Activated CD4-positive, alpha-beta memory T cell treated with anti-CD3 and anti-CD28 coated beads, Interleukin-2, amount 10 ng/mL, durations not matched to agents 7 days and 5 days (primary cell): ENCODE results near the gene AAMP. TPM values are rescaled to one million over a fixed set of nuclear protein-coding genes. Genes with fewer than 3 reads are reported as not detected.
A peak's percentile ranks its signal among the peaks of the same experiment; 100 is the strongest.

Source experiments
- CTCF ChIA-PET: fragments of 350-600 bp; sonication (Branson Sonifier 250); formaldehyde crosslinking; loops from one replicate; lab custom pipeline; 2021; ENCODE audit warnings: antibody characterized with exemption, inconsistent platforms; lab: Charles Lee
- POLR2A ChIA-PET: fragments of 350-600 bp; sonication (Branson Sonifier 250); formaldehyde crosslinking; loops from one replicate; lab custom pipeline; 2021; ENCODE audit warnings: antibody characterized with exemption; lab: Charles Lee
- DNase-seq: peaks from one replicate; pipeline ENCODE4 v3.0.0-alpha.2; 2020
- H3K27ac Mint-ChIP-seq: one replicate; pipeline ENCODE4 v1.8.0; 2021; ENCODE audit warnings: mild to moderate bottlenecking, mixed read lengths
- H3K27me3 Mint-ChIP-seq: one replicate; pipeline ENCODE4 v1.8.0; 2021; ENCODE audit warnings: mixed read lengths
- H3K36me3 Mint-ChIP-seq: one replicate; pipeline ENCODE4 v1.8.0; 2021; ENCODE audit warnings: low read depth, mixed read lengths
- H3K4me1 Mint-ChIP-seq: one replicate; pipeline ENCODE4 v1.8.0; 2021; ENCODE audit warnings: mixed read lengths
- H3K4me3 Mint-ChIP-seq: one replicate; pipeline ENCODE4 v1.8.0; 2021; ENCODE audit warnings: mild to moderate bottlenecking, mixed read lengths
- H3K9me3 Mint-ChIP-seq: one replicate; pipeline ENCODE4 v1.8.0; 2021; ENCODE audit warnings: mixed read lengths
- total RNA-seq, 2 experiments: library from RNA; stranded (reverse); gene quantifications; one replicate each; pipeline ENCODE4 v1.2.3, GENCODE V29; 2021

AAMP gene
- total RNA-seq, 2 experiments from 2014 or later, result 44.2 to 46.8 TPM

DNA sequence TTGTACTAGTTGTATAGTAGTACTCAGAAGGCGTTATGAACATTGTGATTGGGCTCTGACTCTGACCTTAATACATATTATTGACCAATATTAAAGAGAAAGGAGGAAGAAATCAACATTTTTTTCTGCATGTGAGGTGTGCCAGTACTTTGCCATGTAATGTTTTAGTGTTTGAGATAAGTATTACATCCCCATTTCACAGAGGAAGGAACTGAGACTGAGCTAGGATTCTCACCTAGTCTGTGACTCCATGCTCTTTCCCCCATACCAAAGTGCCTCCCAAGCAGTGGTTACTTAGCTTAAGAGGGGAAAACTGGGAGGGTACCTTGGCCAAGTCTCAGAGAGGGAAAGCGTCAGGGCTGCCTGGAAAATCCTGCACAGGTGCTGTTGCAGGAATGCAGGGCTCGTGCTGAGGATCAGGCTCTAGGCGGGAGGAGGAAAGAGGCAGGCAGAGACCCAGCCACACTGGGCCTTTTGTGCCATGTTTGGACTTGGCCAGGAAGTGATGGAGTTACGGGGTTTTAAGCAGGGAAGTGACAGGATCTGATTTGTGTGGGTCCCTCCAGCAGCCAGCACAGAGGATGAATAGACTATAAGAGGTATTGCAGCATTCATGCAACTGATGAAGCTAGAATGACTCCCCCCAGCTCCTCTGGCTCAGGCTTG, 2.1 kb upstream of the AAMP start:
- CTCF ChIA-PET, result interaction anchor here (0.7 to 6.8 kb wide), 16 partner anchors 13 to 201 kb away, joined by 3 to 126 read pairs (median 4); partner anchors contain the start of genes CATIP, CXCR1 and TMBIM1
- Mint-ChIP-seq H3K4me1 (peaks cover 49% of the 10 kb centered on the region), H3K4me3 (peak overlapping the region; percentile 89), H3K27ac (peak overlapping the region; percentile 47), H3K36me3 (peaks cover 50% of the 10 kb centered on the region), H3K27me3 (no peaks in the 10 kb centered on the region), H3K9me3 (no peaks in the 10 kb centered on the region)
- POLR2A ChIA-PET, result interaction anchor here (0.8 to 10.7 kb wide), 6 partner anchors 15 to 140 kb away, joined by 3 to 299 read pairs (median 5); partner anchors contain the start of genes CATIP and TMBIM1
- DNase-seq, result no peak

DNA sequence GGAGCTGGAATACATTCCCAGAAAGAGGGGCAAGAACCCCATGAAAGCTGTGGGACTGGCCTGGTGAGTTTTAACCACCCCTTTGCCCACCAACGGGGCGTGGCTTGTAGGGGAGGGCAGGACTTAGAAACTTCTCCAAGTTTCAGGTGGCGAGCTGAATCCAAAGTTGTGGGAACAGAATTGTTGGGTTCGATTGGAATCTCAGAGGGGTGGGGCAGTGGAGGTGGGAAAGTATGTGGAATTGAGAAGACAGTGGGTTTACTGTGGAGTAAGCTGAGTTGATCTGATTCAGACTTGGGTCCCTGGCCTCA, 1.5 kb upstream of the AAMP start:
- H3K36me3 Mint-ChIP-seq, result peaks cover 49% of the 10 kb centered on the region
- CTCF ChIA-PET, result interaction anchor here (1.1 to 6.8 kb wide), 15 partner anchors 14 to 202 kb away, joined by 3 to 126 read pairs (median 5); partner anchors contain the start of genes CATIP, CXCR1 and TMBIM1
- no peak for DNase-seq

DNA sequence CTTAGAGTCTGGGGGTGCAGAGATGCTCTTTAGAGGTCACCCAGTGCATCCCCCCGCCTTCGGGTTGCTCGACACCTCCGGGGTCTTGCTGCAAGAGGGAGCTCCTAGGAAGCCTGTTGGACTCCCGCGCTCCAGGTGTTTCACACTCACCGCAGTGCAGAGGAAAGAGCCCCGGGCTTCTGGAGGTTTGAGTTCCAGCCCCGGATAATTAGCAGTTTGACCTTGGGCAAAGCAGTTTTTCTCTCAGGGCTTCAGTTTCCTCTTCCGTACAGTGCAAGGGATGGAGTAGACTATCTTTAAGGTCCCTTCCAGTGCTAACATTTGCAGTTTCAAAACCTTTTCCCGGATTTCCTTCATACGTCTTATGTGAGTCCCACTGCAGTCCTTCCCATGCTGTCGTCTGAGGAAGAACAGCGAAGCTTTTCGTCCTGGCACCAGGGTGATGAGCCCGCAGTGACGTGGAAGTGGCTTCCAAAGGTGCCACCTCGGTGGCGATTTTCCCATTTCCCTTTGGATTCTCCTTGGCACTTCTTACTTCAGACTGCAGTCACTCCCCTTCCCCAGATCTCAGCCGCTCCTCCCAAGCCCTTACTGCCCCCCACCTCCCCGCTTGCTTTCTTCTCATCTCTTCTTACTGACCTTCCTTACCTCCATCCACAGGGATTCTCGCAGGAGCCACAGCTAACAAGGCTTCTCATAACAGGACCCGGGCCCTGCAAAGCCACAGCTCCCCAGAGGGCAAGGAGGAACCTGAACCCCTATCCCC, 967 bp upstream of the AAMP start:
- H3K4me3 Mint-ChIP-seq, result peak overlapping the region; percentile 89
- ChIA-PET CTCF (interaction anchor here (0.7 to 6.8 kb wide), 27 partner anchors 13 to 203 kb away, joined by 3 to 126 read pairs (median 5); partner anchors contain the start of genes CATIP, CXCR1 and TMBIM1), POLR2A (interaction anchor here (0.6 to 10.7 kb wide), 13 partner anchors 13 to 141 kb away, joined by 3 to 299 read pairs (median 5); partner anchors contain the start of genes ARPC2, CATIP and TMBIM1)
- H3K36me3 Mint-ChIP-seq, result peaks cover 46% of the 10 kb centered on the region
- no peaks in the 10 kb centered on the region for H3K27me3 Mint-ChIP-seq
- H3K27ac Mint-ChIP-seq, result peak overlapping the region; percentile 75
- H3K4me1 Mint-ChIP-seq, result peaks cover 49% of the 10 kb centered on the region
- no peak for DNase-seq
- H3K9me3 Mint-ChIP-seq, result no peaks in the 10 kb centered on the region

More for the DNA sequence above, 1.5 kb upstream of the AAMP start:
- no peak overlapping the region for H3K27ac Mint-ChIP-seq
- peaks cover 49% of the 10 kb centered on the region for H3K4me1 Mint-ChIP-seq
- peak overlapping the region; percentile 89 for H3K4me3 Mint-ChIP-seq
- H3K27me3 Mint-ChIP-seq, result no peaks in the 10 kb centered on the region
- no peaks in the 10 kb centered on the region for H3K9me3 Mint-ChIP-seq
- POLR2A ChIA-PET, result interaction anchor here (0.6 to 10.7 kb wide), 7 partner anchors 14 to 140 kb away, joined by 3 to 299 read pairs (median 3); partner anchors contain the start of genes CATIP and TMBIM1

DNA sequence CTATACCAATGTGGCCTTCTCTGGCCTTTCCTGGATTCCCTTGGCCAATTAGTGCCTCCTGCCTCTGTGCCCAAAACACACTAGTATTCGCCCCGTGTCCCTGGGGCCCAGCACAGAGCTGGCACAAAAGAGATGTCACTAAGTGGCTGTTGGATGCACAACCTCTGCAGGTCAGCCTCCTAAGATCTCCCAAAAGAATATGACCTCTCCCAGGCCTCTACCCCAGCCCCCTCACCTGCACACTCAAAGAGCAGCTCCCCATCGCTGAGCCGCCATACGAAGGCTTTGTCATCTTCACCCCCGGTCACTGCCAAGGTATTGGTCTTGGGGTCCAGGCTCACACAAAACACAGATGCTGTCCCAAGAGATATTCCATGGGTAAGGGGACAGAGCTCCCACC, 2.7 kb downstream of the AAMP start:
- H3K27ac Mint-ChIP-seq, result no peak overlapping the region
- ChIA-PET CTCF (interaction anchor here (1.0 to 3.4 kb wide), 3 partner anchors 9 to 35 kb away, joined by 3 to 17 read pairs (median 4); no protein-coding TSS in a partner anchor), POLR2A (interaction anchor here (1.0 to 1.7 kb wide), 3 partner anchors 12 to 49 kb away, joined by 3 to 4 read pairs (median 3); no protein-coding TSS in a partner anchor)

DNA sequence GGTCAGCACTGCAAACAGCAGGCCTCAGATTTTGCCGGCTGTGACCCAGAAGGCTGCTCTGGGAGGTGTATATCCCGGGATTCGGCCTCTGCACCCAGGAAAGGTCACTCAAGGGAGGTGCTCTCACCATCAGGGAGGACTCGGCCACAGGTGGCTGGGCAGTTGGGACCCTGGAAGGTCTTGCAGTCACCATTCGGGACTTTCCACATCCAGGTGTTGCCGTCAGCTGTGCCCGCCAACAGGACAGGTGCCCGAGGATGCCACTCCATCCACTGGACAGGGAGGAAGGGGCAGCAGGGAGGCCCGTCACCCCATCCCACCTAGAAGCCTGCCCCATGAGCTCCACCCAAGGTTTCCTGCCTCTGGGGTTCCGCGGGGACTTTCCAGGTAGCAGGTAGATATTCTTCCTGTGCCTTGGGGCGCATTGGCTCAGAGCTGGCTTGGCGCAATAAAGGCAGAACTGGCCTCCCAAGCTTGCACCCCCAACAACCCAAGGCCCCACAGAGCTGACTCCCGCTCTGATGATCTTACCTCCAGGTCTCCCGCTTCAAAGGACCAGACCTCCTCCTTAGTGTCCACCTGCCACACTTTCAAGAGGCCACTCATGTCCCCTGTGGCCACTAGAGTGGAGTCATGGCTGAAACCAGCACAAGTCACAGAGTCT, 3.5 kb downstream of the AAMP start:
- POLR2A ChIA-PET, result interaction anchor here (1.7 kb wide), 1 partner anchor 12 kb away, joined by 4 read pairs; no protein-coding TSS in a partner anchor

More for the DNA sequence above, 2.7 kb downstream of the AAMP start:
- peaks cover 48% of the 10 kb centered on the region for H3K4me1 Mint-ChIP-seq
- H3K4me3 Mint-ChIP-seq, result no peak overlapping the region
- no peaks in the 10 kb centered on the region for H3K9me3 Mint-ChIP-seq
- H3K27me3 Mint-ChIP-seq, result no peaks in the 10 kb centered on the region
- H3K36me3 Mint-ChIP-seq, result peaks cover 26% of the 10 kb centered on the region
- DNase-seq, result no peak

DNA sequence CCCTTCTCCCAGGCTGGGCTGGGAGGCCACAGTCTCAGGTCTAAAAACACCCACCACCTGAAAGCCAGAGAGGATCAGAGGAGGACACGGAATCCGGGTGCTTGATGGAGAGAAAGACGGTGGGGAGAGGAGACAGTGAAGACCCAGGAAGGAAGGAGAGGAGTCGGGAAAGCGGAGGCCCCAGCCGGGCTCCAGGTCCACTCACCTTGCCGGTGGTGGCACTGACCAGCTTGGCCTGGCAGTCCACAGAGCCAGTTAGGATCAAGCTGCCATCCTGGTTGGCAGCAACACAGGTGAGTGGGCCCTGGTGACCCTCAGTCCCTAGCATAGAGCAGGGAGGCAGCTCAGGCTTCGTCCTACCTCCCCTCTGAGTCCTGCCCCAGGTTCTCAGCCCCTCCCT, 4.3 kb downstream of the AAMP start:
- Mint-ChIP-seq H3K9me3 (no peaks in the 10 kb centered on the region), H3K27me3 (no peaks in the 10 kb centered on the region), H3K36me3 (peaks cover 19% of the 10 kb centered on the region), H3K4me3 (no peak overlapping the region), H3K4me1 (peaks cover 34% of the 10 kb centered on the region), H3K27ac (peak overlapping the region; percentile 16)
- no peak for DNase-seq
- CTCF ChIA-PET, result interaction anchor here (3.4 kb wide), 1 partner anchor 9 kb away, joined by 17 read pairs; no protein-coding TSS in a partner anchor
- POLR2A ChIA-PET, result no interaction called here

More for the DNA sequence above, 3.5 kb downstream of the AAMP start:
- H3K27me3 Mint-ChIP-seq, result no peaks in the 10 kb centered on the region
- H3K9me3 Mint-ChIP-seq, result no peaks in the 10 kb centered on the region
- H3K4me3 Mint-ChIP-seq, result no peak overlapping the region
- H3K36me3 Mint-ChIP-seq, result peaks cover 19% of the 10 kb centered on the region
- H3K27ac Mint-ChIP-seq, result no peak overlapping the region
- no peak for DNase-seq
- peaks cover 40% of the 10 kb centered on the region for H3K4me1 Mint-ChIP-seq
- CTCF ChIA-PET, result interaction anchor here (1.0 to 3.4 kb wide), 2 partner anchors 8 to 10 kb away, joined by 3 to 17 read pairs; no protein-coding TSS in a partner anchor

DNA sequence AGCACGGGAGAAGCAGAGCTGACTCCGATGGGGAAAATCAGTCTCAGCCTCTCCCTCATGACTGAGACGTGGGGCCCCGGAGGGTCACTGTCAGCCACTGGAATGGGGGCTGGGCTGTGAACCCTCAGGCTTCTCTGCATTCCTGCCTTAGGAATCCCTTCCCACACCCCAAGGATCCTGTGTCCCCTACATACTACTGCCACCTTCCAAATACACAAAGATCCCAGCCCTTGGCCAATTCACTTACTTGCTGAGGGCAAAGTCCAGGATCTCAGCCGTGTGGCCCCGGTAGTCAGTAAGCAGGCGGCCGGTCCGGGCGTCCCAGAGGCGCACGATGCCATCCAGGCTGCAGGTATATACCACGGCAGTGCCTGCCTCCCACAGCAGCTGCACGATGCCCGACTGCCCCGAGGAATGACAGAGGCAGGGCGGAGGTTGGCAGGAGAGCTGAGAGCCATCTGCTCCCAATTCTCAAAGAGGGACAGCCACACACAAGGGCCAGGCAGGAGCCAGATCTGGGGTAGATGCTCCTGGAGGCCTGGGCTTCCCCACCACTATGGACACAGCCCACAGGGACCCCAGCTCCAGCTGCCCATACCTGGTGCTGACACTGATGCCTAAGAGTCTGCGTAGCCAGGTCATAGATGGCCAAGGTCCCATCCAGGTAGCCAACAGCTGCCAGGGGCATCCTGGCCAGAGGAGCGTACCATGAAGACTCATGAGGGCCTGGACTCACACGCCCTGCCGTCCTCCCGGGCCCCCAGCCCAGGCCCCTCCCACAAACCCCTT, 5.0 kb downstream of the AAMP start:
- CTCF ChIA-PET, result no interaction called here
- no peak overlapping the region for H3K4me3 Mint-ChIP-seq
- POLR2A ChIA-PET, result no interaction called here

DNA sequence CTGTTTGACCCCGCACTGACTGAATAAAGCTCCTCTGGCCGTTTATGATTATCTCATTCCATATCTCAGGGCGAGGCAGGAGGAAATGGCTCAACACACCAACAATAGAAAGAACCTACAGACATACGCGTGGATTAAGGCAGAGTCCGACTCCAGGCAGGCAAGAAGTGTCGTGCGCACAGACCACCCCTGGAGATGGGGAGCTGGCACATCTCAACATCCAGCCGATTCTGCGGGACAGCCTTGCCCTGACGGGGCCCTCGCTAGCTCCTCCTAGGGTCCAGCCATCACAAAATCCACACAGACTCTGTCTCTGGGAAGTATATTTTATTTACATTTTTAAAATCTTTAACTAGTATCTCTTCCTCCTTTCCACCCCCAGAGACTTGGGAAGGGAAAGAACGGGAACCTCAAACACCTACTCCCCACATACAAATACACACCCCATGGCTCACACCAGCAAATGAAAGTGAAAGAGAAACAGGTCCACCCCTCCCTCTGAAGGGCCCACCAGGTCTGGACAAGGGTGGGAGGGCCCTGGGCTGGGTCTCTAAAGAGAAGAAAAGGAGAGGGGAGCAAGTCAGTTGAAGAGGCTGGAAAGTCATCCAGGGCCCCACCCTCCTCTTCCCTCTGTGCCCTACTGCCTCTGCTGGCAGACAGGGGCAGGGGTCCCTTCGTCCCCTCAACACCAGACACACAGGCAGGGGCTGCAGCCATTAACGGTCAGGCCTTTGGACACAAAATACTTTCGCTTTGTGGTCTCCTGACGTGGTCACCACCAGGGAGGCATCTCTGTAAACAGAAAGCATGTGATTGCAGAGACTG, 5.9 kb downstream of the AAMP start:
- H3K4me3 Mint-ChIP-seq, result no peak overlapping the region
- CTCF ChIA-PET, result interaction anchor here (0.6 kb wide), 1 partner anchor 30 kb away, joined by 3 read pairs; no protein-coding TSS in a partner anchor
- peak overlapping the region; percentile 26 for H3K27ac Mint-ChIP-seq
- H3K4me1 Mint-ChIP-seq, result peaks cover 30% of the 10 kb centered on the region
- DNase-seq, result no peak
- POLR2A ChIA-PET, result interaction anchor here (1.0 kb wide), 1 partner anchor 48 kb away, joined by 3 read pairs; no protein-coding TSS in a partner anchor
- H3K9me3 Mint-ChIP-seq, result no peaks in the 10 kb centered on the region
- no peaks in the 10 kb centered on the region for H3K27me3 Mint-ChIP-seq
- H3K36me3 Mint-ChIP-seq, result peaks cover 15% of the 10 kb centered on the region

More for the DNA sequence above, 5.0 kb downstream of the AAMP start:
- Mint-ChIP-seq H3K27me3 (no peaks in the 10 kb centered on the region), H3K4me1 (peaks cover 31% of the 10 kb centered on the region), H3K27ac (peak overlapping the region; percentile 26), H3K36me3 (peaks cover 19% of the 10 kb centered on the region), H3K9me3 (no peaks in the 10 kb centered on the region)
- no peak for DNase-seq

DNA sequence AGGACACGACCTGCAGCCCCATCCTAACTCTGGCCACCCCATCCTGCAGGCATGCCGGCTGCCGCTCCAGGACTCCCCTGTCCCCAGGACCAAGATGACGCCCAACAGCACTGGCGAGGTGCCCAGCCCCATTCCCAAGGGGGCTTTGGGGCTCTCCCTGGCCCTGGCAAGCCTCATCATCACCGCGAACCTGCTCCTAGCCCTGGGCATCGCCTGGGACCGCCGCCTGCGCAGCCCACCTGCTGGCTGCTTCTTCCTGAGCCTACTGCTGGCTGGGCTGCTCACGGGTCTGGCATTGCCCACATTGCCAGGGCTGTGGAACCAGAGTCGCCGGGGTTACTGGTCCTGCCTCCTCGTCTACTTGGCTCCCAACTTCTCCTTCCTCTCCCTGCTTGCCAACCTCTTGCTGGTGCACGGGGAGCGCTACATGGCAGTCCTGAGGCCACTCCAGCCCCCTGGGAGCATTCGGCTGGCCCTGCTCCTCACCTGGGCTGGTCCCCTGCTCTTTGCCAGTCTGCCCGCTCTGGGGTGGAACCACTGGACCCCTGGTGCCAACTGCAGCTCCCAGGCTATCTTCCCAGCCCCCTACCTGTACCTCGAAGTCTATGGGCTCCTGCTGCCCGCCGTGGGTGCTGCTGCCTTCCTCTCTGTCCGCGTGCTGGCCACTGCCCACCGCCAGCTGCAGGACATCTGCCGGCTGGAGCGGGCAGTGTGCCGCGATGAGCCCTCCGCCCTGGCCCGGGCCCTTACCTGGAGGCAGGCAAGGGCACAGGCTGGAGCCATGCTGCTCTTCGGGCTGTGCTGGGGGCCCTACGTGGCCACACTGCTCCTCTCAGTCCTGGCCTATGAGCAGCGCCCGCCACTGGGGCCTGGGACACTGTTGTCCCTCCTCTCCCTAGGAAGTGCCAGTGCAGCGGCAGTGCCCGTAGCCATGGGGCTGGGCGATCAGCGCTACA, 7.0 kb downstream of the AAMP start:
- Mint-ChIP-seq H3K27me3 (no peaks in the 10 kb centered on the region), H3K36me3 (peaks cover 15% of the 10 kb centered on the region), H3K4me1 (peaks cover 35% of the 10 kb centered on the region), H3K4me3 (no peak overlapping the region), H3K9me3 (no peaks in the 10 kb centered on the region), H3K27ac (no peak overlapping the region)
- CTCF ChIA-PET, result no interaction called here
- no peak for DNase-seq
- POLR2A ChIA-PET, result interaction anchor here (1.0 kb wide), 1 partner anchor 46 kb away, joined by 3 read pairs; no protein-coding TSS in a partner anchor

DNA sequence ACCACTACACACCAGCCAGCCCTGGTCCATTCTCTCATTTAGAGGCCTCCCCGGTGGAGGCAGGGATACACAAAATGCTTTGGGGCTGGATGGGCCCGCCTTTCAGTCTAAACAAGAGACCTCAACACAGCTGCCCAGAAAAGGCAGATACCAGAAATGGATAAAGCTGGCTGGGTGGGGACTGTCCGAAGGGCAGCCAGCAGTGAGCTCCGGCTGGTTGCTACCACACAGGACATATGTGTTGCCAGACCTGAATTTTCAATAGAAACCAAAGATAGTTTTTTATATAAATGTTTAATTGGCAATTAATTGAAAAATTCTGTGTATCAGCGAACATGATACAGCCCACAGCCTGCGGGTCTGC, 7.7 kb downstream of the AAMP start:
- peaks cover 36% of the 10 kb centered on the region for H3K4me1 Mint-ChIP-seq
- H3K4me3 Mint-ChIP-seq, result no peak overlapping the region
- POLR2A ChIA-PET, result interaction anchor here (0.8 to 1.3 kb wide), 2 partner anchors 24 to 32 kb away, joined by 3 to 5 read pairs; no protein-coding TSS in a partner anchor
- CTCF ChIA-PET, result no interaction called here
- no peak for DNase-seq
- H3K27ac Mint-ChIP-seq, result no peak overlapping the region
- H3K9me3 Mint-ChIP-seq, result no peaks in the 10 kb centered on the region
- no peaks in the 10 kb centered on the region for H3K27me3 Mint-ChIP-seq
- H3K36me3 Mint-ChIP-seq, result peaks cover 19% of the 10 kb centered on the region
